ENCODE results near the gene VCPKMT. TPM values are rescaled to one million over a fixed set of nuclear protein-coding genes. Genes with fewer than 3 reads are reported as not detected.

Gene VCPKMT
- total RNA-seq, 1 donor from 2014 or later: 10.4 TPM

DNA sequence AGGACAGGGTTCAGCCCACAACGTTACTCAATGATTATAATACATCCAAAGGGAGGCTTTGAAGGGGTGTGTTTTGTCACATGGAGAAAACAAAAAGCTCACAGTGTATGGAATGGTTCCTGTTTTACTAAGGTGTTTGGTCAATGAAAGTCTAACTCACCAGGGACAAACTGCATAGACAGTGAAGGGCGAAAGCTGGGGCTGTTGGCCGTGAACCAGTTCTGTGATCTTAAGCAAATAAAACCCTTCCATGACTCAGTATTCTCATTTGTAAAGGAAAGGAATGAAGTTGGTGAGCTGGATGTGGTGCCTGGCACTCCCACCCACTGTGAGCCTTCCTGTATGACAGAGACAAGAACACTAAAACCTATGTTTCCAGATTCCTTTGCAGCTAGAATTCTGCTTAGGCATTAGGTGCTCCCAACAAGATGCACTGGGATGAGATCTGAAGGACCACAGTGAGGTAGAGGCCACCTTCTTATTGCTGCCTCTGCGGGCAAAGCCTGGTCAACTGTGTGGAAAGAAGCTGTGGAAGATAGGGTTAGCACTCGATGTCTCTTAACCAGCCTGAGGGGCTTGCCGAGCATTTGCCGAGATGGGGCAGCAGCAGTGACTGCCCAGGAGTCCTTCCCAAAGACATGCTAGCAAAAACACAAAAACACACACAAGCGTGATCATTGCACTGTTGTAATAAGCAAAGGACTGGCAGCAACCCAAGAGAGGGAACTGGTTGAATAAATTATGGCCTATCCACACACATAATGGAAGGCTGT, 48.5 kb downstream of the VCPKMT start:
- peaks cover 29% of the 10 kb centered on the region for H3K4me1 Mint-ChIP-seq (ENCODE audit: low read depth)
- no peak overlapping the region for H3K4me3 Mint-ChIP-seq (ENCODE audit: unreplicated experiment)
- TF ChIP-seq, protein P1, sequence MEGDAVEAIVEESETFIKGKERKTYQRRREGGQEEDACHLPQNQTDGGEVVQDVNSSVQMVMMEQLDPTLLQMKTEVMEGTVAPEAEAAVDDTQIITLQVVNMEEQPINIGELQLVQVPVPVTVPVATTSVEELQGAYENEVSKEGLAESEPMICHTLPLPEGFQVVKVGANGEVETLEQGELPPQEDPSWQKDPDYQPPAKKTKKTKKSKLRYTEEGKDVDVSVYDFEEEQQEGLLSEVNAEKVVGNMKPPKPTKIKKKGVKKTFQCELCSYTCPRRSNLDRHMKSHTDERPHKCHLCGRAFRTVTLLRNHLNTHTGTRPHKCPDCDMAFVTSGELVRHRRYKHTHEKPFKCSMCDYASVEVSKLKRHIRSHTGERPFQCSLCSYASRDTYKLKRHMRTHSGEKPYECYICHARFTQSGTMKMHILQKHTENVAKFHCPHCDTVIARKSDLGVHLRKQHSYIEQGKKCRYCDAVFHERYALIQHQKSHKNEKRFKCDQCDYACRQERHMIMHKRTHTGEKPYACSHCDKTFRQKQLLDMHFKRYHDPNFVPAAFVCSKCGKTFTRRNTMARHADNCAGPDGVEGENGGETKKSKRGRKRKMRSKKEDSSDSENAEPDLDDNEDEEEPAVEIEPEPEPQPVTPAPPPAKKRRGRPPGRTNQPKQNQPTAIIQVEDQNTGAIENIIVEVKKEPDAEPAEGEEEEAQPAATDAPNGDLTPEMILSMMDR (IDR thresholded peaks at IDR 0.05): no peak
- H3K36me3 Mint-ChIP-seq (ENCODE audit: low read depth): peaks cover 2% of the 10 kb centered on the region
- peak overlapping the region; percentile 75 for H3K27ac Mint-ChIP-seq (ENCODE audit: unreplicated experiment)
- H3K27me3 Mint-ChIP-seq (ENCODE audit: low read depth): no peaks in the 10 kb centered on the region
- no peak for DNase-seq (ENCODE audit: low spot score)
- H3K9me3 Mint-ChIP-seq (ENCODE audit: low read depth): peaks cover 6% of the 10 kb centered on the region

GRCh38 chr14:50065583-50065982, 50.8 kb downstream of the VCPKMT start:
- Mint-ChIP-seq H3K27ac (ENCODE audit: unreplicated experiment) (no peak overlapping the region), H3K9me3 (ENCODE audit: low read depth) (peaks cover 6% of the 10 kb centered on the region)
- TF ChIP-seq, protein P1 (IDR thresholded peaks at IDR 0.05): no peak

DNA sequence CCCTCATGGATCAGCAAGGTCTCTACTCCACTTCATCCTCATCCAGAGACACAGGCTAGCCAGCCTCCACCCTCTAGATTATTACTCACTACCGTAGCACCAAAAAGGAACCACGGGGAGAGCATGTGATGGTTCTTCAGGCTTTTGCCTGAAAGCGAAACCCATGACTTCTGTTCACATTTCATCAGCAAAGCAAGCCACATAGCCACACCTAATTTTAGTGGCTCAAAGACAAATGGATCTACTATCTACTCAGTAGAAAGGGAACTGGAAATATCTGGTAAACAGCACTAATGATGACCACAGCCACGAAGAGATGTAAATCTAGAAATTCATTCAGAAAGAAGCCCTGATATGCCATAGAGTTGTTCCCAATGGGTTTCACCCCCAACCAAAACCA, 51.4 kb downstream of the VCPKMT start:
- DNase-seq (ENCODE audit: low spot score): no peak
- H3K4me1 Mint-ChIP-seq (ENCODE audit: low read depth): peaks cover 59% of the 10 kb centered on the region
- TF ChIP-seq, protein P1 (IDR thresholded peaks at IDR 0.05): no peak
- peaks cover 2% of the 10 kb centered on the region for H3K36me3 Mint-ChIP-seq (ENCODE audit: low read depth)
- H3K27me3 Mint-ChIP-seq (ENCODE audit: low read depth): no peaks in the 10 kb centered on the region
- H3K9me3 Mint-ChIP-seq (ENCODE audit: low read depth): peaks cover 6% of the 10 kb centered on the region
- H3K27ac Mint-ChIP-seq (ENCODE audit: unreplicated experiment): no peak overlapping the region
- no peak overlapping the region for H3K4me3 Mint-ChIP-seq (ENCODE audit: unreplicated experiment)

More at GRCh38 chr14:50065583-50065982, 50.8 kb downstream of the VCPKMT start:
- peaks cover 2% of the 10 kb centered on the region for H3K36me3 Mint-ChIP-seq (ENCODE audit: low read depth)
- no peak overlapping the region for H3K4me3 Mint-ChIP-seq (ENCODE audit: unreplicated experiment)
- no peak for DNase-seq (ENCODE audit: low spot score)
- peaks cover 53% of the 10 kb centered on the region for H3K4me1 Mint-ChIP-seq (ENCODE audit: low read depth)
- H3K27me3 Mint-ChIP-seq (ENCODE audit: low read depth): no peaks in the 10 kb centered on the region

- no peak for DNase-seq (ENCODE audit: low spot score)
- H3K36me3 Mint-ChIP-seq (ENCODE audit: low read depth): peaks cover 2% of the 10 kb centered on the region
- no peak overlapping the region for H3K4me3 Mint-ChIP-seq (ENCODE audit: unreplicated experiment)
- H3K4me1 Mint-ChIP-seq (ENCODE audit: low read depth): peaks cover 64% of the 10 kb centered on the region
- no peaks in the 10 kb centered on the region for H3K27me3 Mint-ChIP-seq (ENCODE audit: low read depth)
- TF ChIP-seq, protein P1 (IDR thresholded peaks at IDR 0.05): no peak
- H3K9me3 Mint-ChIP-seq (ENCODE audit: low read depth): peaks cover 6% of the 10 kb centered on the region
- H3K27ac Mint-ChIP-seq (ENCODE audit: unreplicated experiment): no peak overlapping the region
Observed at GRCh38 chr14:50063876-50064420, 52.4 kb downstream of the VCPKMT start.

- no peak for DNase-seq (ENCODE audit: low spot score)
- H3K4me1 Mint-ChIP-seq (ENCODE audit: low read depth): peaks cover 56% of the 10 kb centered on the region
- H3K4me3 Mint-ChIP-seq (ENCODE audit: unreplicated experiment): peak overlapping the region; percentile 1
- H3K9me3 Mint-ChIP-seq (ENCODE audit: low read depth): no peaks in the 10 kb centered on the region
- TF ChIP-seq, protein P1 (IDR thresholded peaks at IDR 0.05): peak; percentile 52
- H3K27me3 Mint-ChIP-seq (ENCODE audit: low read depth): no peaks in the 10 kb centered on the region
- H3K36me3 Mint-ChIP-seq (ENCODE audit: low read depth): no peaks in the 10 kb centered on the region
- peak overlapping the region; percentile 96 for H3K27ac Mint-ChIP-seq (ENCODE audit: unreplicated experiment)
Observed at GRCh38 chr14:50062438-50063085, 53.8 kb downstream of the VCPKMT start.

All from chondrocyte (in vitro differentiated cells).